Measurements from ENCODE around the gene EP400.

DNA sequence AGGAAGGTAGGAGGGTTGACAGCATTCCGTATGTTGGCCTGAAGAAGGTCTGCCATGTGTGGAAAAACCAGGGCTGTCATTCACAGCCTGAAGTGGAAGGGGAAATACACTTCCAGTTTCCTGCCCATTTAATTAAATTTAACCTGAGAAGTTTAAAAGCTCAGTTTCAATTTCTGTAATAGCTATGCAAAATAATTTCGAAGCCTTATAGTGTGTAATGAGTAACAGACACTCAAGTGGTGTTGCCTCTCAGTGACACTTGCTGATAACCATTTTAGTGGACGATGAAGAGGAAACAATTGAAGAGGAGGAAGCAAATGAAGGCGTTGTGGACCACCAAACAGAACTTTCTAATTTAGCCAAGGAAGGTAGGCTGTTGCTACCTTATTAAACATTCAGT, 44.8 kb downstream of the EP400 start:
- TF ChIP-seq CTCF (IDR thresholded peaks at IDR 0.05) (no peak), POLR2AphosphoS5 (IDR thresholded peaks at IDR 0.05) (no peak), POLR2A (IDR thresholded peaks at IDR 0.05) (no peak)

Data from upper lobe of left lung (tissue), 4 donors.